Naive thymus-derived CD8-positive, alpha-beta T cell (primary cell): ENCODE data around the gene SYCN. TPM values are rescaled to one million over a fixed set of nuclear protein-coding genes. Genes with fewer than 3 reads are reported as not detected.

Experiments
- ATAC-seq, 2 donors: fragments of 150-1000 bp; cut with Tn5 transposase in 1 of 2; sonication (Bioruptor Pico), chemical (Tn5 transposase) in 1 of 2; 1 replicate in 1 of 2; 2 replicates in 1 of 2; pipeline ENCODE4 v1.10.0; 2021; ENCODE audit warnings: mild to moderate bottlenecking in 2 of 2, moderate library complexity in 2 of 2
- POLR2A ChIA-PET: fragments of 350-600 bp; sonication (Branson Sonifier 250); formaldehyde crosslinking; loops from one replicate; lab custom pipeline; 2021; ENCODE audit warnings: antibody characterized with exemption; lab: Charles Lee
- DNase-seq, 10 donors: peaks; one replicate each; pipeline versions ENCODE4 v3.0.0 to v3.0.0-alpha.2; 2020 to 2022
- H3K27ac Mint-ChIP-seq, 10 donors: one replicate each; pipeline ENCODE4 v1.8.0; 2020 to 2022; ENCODE audit warnings: mild to moderate bottlenecking in 10 of 10, mixed read lengths in 10 of 10, moderate library complexity in 4 of 10, inconsistent platforms in 1 of 10
- H3K27me3 Mint-ChIP-seq, 5 donors: one replicate each; pipeline ENCODE4 v1.8.0; 2021 to 2022; ENCODE audit warnings: mixed read lengths in 5 of 5
- H3K36me3 Mint-ChIP-seq, 3 donors: one replicate each; pipeline ENCODE4 v1.8.0; 2020 to 2022; ENCODE audit warnings: mixed read lengths in 3 of 3, mild to moderate bottlenecking in 2 of 3, inconsistent platforms in 1 of 3
- H3K4me1 Mint-ChIP-seq, 4 donors: one replicate each; pipeline ENCODE4 v1.8.0; 2021 to 2022; ENCODE audit warnings: mixed read lengths in 4 of 4
- H3K4me3 Mint-ChIP-seq, 10 donors: one replicate each; pipeline ENCODE4 v1.8.0; 2020 to 2022; ENCODE audit warnings: mild to moderate bottlenecking in 10 of 10, mixed read lengths in 10 of 10, moderate library complexity in 6 of 10, inconsistent platforms in 1 of 10
- H3K9me3 Mint-ChIP-seq, 9 donors: one replicate each; pipeline ENCODE4 v1.8.0; 2020 to 2022; ENCODE audit warnings: mixed read lengths in 9 of 9, mild to moderate bottlenecking in 3 of 9, inconsistent platforms in 1 of 9, moderate library complexity in 1 of 9
- polyA plus RNA-seq, 3 donors: library from polyadenylated mRNA; unstranded; fragments of 300-500 nt; fragmentation: Illumina TruSeq; gene quantifications; one replicate each; pipeline ENCODE4 v1.2.3, GENCODE V29; 2021
- total RNA-seq, 8 experiments: library from RNA in 2 of 8; stranded (reverse) in 2 of 8; gene quantifications; one replicate each; pipeline ENCODE4 v1.2.3 and lab custom pipeline; 2021 to 2026

The SYCN gene
- total and polyA plus RNA-seq, 5 experiments from 2014 or later: not detected

GRCh38 chr19:39154629-39155100 lies 49.4 kb downstream of the SYCN start:
- ATAC-seq: no peak
- DNase-seq: no peak
- H3K4me3 Mint-ChIP-seq: peak overlapping the region in 1 of 10 donors; percentile 20
- no peaks in the 10 kb centered on the region for H3K27me3 Mint-ChIP-seq
- POLR2A ChIA-PET: no interaction called here
- H3K36me3 Mint-ChIP-seq: no peaks in the 10 kb centered on the region
- peak overlapping the region in 1 of 10 donors; percentile 82 for H3K27ac Mint-ChIP-seq
- no peaks in the 10 kb centered on the region for H3K9me3 Mint-ChIP-seq
- peaks cover 20 to 39% (median 37%) of the 10 kb centered on the region in 4 donors for H3K4me1 Mint-ChIP-seq

- Mint-ChIP-seq H3K27me3 (no peaks in the 10 kb centered on the region), H3K4me1 (peaks cover 20 to 39% (median 37%) of the 10 kb centered on the region in 4 donors), H3K4me3 (no peak overlapping the region), H3K9me3 (no peaks in the 10 kb centered on the region), H3K27ac (peak overlapping the region in 5 of 10 donors; percentile 44 to 87 (median 80)), H3K36me3 (no peaks in the 10 kb centered on the region)
- DNase-seq: no peak
- ATAC-seq: no peak
- POLR2A ChIA-PET: no interaction called here
Measured at GRCh38 chr19:39154100-39154628, 49.9 kb downstream of the SYCN start.

Other genes with a start within 250 kb of the SYCN start
- gene FBXO17, start 228.5 kb downstream of the SYCN start, total RNA-seq: not detected
- not detected for gene FBXO17, start 228.5 kb downstream of the SYCN start, polyA plus RNA-seq
- not detected for gene FBXO27, start 171.7 kb downstream of the SYCN start, total RNA-seq
- under 1 TPM in 1 of 3 donors, not detected in 2; 0.17 TPM for gene FBXO27, start 171.7 kb downstream of the SYCN start, polyA plus RNA-seq
- gene ACP7, start 119.9 kb downstream of the SYCN start, total RNA-seq: not detected
- gene ACP7, start 119.9 kb downstream of the SYCN start, polyA plus RNA-seq: not detected
- gene PAK4, start 78.5 kb downstream of the SYCN start, total RNA-seq: 10 to 100 TPM; 14.8 to 16.8 TPM
- 1 to 10 TPM; 1.3 to 1.4 (median 1.3) TPM for gene PAK4, start 78.5 kb downstream of the SYCN start, polyA plus RNA-seq
- gene NCCRP1, start 7.3 kb downstream of the SYCN start, total RNA-seq: not detected
- not detected for gene NCCRP1, start 7.3 kb downstream of the SYCN start, polyA plus RNA-seq
- gene IFNL3, start 40.7 kb upstream of the SYCN start, total RNA-seq: not detected
- not detected for gene IFNL3, start 40.7 kb upstream of the SYCN start, polyA plus RNA-seq
- gene IFNL4, start 44.6 kb upstream of the SYCN start, total RNA-seq: not detected
- under 1 TPM in 2 of 3 donors, not detected in 1; 0.11 to 0.17 TPM for gene IFNL4, start 44.6 kb upstream of the SYCN start, polyA plus RNA-seq
- not detected for gene IFNL2, start 64.1 kb upstream of the SYCN start, total RNA-seq
- gene IFNL2, start 64.1 kb upstream of the SYCN start, polyA plus RNA-seq: not detected
- not detected for gene IFNL1, start 92.1 kb upstream of the SYCN start, total RNA-seq
- under 1 TPM in 1 of 3 donors, not detected in 2; 0.65 TPM for gene IFNL1, start 92.1 kb upstream of the SYCN start, polyA plus RNA-seq
- gene LRFN1, start 116.6 kb upstream of the SYCN start, total RNA-seq: 10 to 100 TPM; 10.1 TPM
- 1 to 10 TPM; 3.2 to 4.4 (median 3.5) TPM for gene LRFN1, start 116.6 kb upstream of the SYCN start, polyA plus RNA-seq
- 100 to 1,000 TPM; 373 to 393 TPM for gene GMFG, start 131.8 kb upstream of the SYCN start, total RNA-seq
- gene GMFG, start 131.8 kb upstream of the SYCN start, polyA plus RNA-seq: 1,000 to 10,000 TPM; 1,026 to 1,392 (median 1,316) TPM
- 10 to 100 TPM; 49.8 to 55.2 TPM for gene SAMD4B, start 138.2 kb upstream of the SYCN start, total RNA-seq
- 10 to 100 TPM in 1 of 3 donors, 1 to 10 TPM in 2; 5.4 to 12.3 (median 6.4) TPM for gene SAMD4B, start 138.2 kb upstream of the SYCN start, polyA plus RNA-seq
- gene PAF1, start 186.8 kb upstream of the SYCN start, total RNA-seq: 10 to 100 TPM; 44.4 to 47.4 TPM
- gene PAF1, start 186.8 kb upstream of the SYCN start, polyA plus RNA-seq: 10 to 100 TPM; 30.7 to 53.0 (median 43.8) TPM
- 10 to 100 TPM; 53.8 to 59.0 TPM for gene MED29, start 187.1 kb upstream of the SYCN start, total RNA-seq
- gene MED29, start 187.1 kb upstream of the SYCN start, polyA plus RNA-seq: 10 to 100 TPM; 48.1 to 71.4 (median 59.6) TPM
- 100 to 1,000 TPM; 184 to 188 TPM for gene ZFP36, start 202.6 kb upstream of the SYCN start, total RNA-seq
- gene ZFP36, start 202.6 kb upstream of the SYCN start, polyA plus RNA-seq: 100 to 1,000 TPM in 2 of 3 donors, 10 to 100 TPM in 1; 70.4 to 137 (median 109) TPM
- 10 to 100 TPM; 14.3 to 23.8 TPM for gene PLEKHG2, start 208.4 kb upstream of the SYCN start, total RNA-seq
- gene PLEKHG2, start 208.4 kb upstream of the SYCN start, polyA plus RNA-seq: 1 to 10 TPM; 4.2 to 5.0 (median 4.8) TPM
- gene RPS16, start 231.7 kb upstream of the SYCN start, total RNA-seq: 1,000 to 10,000 TPM; 3,730 to 3,760 TPM
- 1,000 to 10,000 TPM; 2,588 to 2,812 (median 2,742) TPM for gene RPS16, start 231.7 kb upstream of the SYCN start, polyA plus RNA-seq
- gene SUPT5H, start 241.3 kb upstream of the SYCN start, total RNA-seq: 100 to 1,000 TPM; 185 to 196 TPM
- 100 to 1,000 TPM in 1 of 3 donors, 10 to 100 TPM in 2; 79.9 to 115 (median 96.6) TPM for gene SUPT5H, start 241.3 kb upstream of the SYCN start, polyA plus RNA-seq